HEK293T (cell line): ENCODE measurements around the gene ENTPD1.
"Not testable (repeated sequence)": the region's sequence is repeated elsewhere in the genome, so short reads cannot be mapped to it uniquely, and the experiment has no call there.

Source experiments
- BHLHE40 ChIP-seq: fragments of 450-650 bp; IDR thresholded peaks from 2 replicates; pipeline ENCODE4 v1.6.1; 2016; ENCODE audit warnings: mild to moderate bottlenecking, moderate library complexity, borderline replicate concordance
- CTBP1 ChIP-seq: fragments of 450-650 bp; IDR thresholded peaks from 2 replicates; pipeline ENCODE4 v1.6.1; 2016; ENCODE audit warnings: borderline replicate concordance
- ELF4 ChIP-seq: fragments of 450-650 bp; IDR thresholded peaks from 2 replicates; pipeline ENCODE4 v1.6.1; 2017; ENCODE audit warnings: antibody characterized with exemption
- FOXA1 ChIP-seq: fragments of 450-650 bp; IDR thresholded peaks from 2 replicates; pipeline ENCODE4 v1.6.1; 2016; ENCODE audit warnings: mild to moderate bottlenecking
- FOXK2 ChIP-seq: fragments of 450-650 bp; IDR thresholded peaks from 2 replicates; pipeline ENCODE4 v1.6.1; 2016; ENCODE audit warnings: mild to moderate bottlenecking
- FOXM1 ChIP-seq: fragments of 450-650 bp; IDR thresholded peaks from 2 replicates; pipeline ENCODE4 v1.6.1; 2017; ENCODE audit warnings: mild to moderate bottlenecking, borderline replicate concordance
- L3MBTL2 ChIP-seq: fragments of 450-650 bp; conservative IDR thresholded peaks from 2 replicates; pipeline ENCODE4 v1.6.1; 2016; ENCODE audit warnings: mild to moderate bottlenecking
- PKNOX1 ChIP-seq: fragments of 450-650 bp; IDR thresholded peaks from 2 replicates; pipeline ENCODE4 v1.6.1; 2016
- SP1 ChIP-seq: fragments of 450-650 bp; IDR thresholded peaks from 2 replicates; pipeline ENCODE4 v1.6.1; 2017
- SUZ12 ChIP-seq: fragments of 450-650 bp; IDR thresholded peaks from 2 replicates; pipeline ENCODE4 v1.6.1; 2016; ENCODE audit warnings: mild to moderate bottlenecking
- TARDBP ChIP-seq: fragments of 450-650 bp; IDR thresholded peaks from 2 replicates; pipeline ENCODE4 v1.6.1; 2016

- TF ChIP-seq FOXA1, FOXM1, SUZ12, SP1, CTBP1, BHLHE40, TARDBP, PKNOX1, ELF4, L3MBTL2, FOXK2: not testable (repeated sequence)
These were observed 35.2 kb upstream of the ENTPD1 start for GRCh38 chr10:95720745-95721144.
